HG03565 (cell line): ENCODE measurements around the gene TRUB1.

Experiments used
- ATAC-seq: cut with Tn5 transposase; IDR thresholded peaks from one replicate; pipeline ENCODE4 v1.9.1; 2021; ENCODE audit warnings: mild to moderate bottlenecking, moderate library complexity; ENCODE audit not compliant: unreplicated experiment

TRUB1 gene

DNA sequence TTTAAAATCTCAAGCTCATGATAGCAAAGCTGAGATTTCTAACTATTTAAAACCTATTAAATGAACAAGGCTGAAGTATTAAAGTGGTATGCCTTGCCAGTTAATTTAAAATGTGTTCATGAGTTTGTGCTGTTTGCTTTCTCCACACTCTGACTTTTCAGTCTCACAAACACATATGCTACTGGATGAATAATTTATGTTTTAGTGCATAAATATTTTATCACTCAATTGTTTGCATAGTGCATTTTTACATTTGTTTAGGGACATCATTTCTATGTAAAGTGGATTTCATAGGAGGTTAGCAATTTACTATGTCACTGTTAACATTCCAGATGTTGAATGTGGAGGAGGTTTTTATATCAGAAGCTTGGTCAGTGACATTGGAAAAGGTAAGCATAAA is 36.0 kb downstream of the TRUB1 start:
- no peak for ATAC-seq

- no peak for ATAC-seq
These were observed 36.6 kb downstream of the TRUB1 start for GRCh38 chr10:114974625-114975024.

DNA sequence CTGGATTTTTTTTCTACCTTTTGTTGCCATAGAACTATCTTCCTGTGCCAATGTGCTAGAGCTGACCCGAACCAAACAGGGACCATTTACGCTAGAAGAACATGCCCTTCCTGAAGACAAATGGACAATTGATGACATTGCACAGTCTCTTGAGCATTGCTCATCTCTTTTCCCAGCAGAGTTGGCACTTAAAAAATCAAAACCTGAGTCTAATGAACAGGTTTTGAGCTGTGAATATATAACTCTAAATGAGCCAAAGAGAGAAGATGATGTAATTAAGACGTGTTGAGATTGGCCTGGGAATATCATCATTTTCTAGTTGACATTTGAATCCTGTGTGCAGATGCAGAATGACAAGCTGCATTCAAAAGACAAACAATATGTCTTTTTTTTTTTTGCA is 37.1 kb downstream of the TRUB1 start:
- no peak for ATAC-seq

GRCh38 chr10:114982989-114983388 is 45.0 kb downstream of the TRUB1 start:
- ATAC-seq = no peak

GRCh38 chr10:114987995-114988394 is 50.0 kb downstream of the TRUB1 start:
- ATAC-seq = no peak

GRCh38 chr10:114990586-114990985 is 52.6 kb downstream of the TRUB1 start:
- ATAC-seq = no peak

- no peak for ATAC-seq
These were observed 53.0 kb downstream of the TRUB1 start for GRCh38 chr10:114990991-114991390.

DNA sequence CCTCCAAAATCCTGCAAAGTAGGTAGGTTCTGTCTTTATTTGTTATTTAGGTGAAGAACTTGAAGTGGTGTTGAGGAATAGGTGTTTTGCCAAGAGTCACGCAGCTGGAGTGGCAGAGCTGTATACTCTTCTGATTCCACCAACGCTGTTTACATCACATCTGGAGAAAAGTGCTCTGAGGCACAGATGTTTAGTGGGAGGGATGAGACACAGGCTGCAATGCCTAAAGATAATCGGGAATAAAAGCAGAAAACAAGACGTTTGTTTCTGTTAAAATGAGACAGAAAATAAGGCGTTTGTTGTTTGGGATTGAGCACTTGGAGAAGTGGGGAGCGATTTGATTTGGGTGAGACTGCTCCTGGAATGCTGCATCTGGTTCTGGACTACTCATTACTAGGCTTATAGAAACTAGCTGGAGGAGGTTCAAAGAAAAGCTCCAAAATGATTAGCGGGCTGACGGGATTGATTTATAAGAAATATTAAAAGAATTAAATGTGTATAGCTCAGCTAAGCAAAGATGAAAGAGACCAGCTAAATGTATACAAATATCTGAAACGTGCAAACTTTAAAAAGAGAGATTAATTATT is 54.3 kb downstream of the TRUB1 start:
- ATAC-seq = no peak

- no peak for ATAC-seq
These were observed 57.7 kb downstream of the TRUB1 start for GRCh38 chr10:114995468-114996247.

GRCh38 chr10:114996542-114996941 is 58.5 kb downstream of the TRUB1 start:
- ATAC-seq = no peak

DNA sequence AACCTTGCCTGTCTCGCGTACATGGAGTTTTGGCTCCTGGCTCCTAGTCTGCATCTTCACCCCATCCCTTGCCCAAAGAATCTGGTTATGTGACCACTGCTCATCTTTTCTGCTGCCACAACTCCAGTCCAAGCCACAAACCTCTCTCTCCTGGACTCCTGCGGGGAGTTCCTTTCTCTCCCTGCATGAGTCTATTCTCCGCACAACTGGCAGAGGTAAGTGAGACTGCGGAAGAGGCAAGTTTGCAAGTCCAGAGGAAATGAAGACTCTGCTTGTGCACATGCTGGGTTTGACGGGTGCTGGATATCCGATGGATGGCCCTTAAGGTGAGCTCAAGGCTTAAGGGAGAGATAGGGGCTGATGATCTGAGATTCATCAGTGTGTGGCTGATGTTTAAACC is 61.0 kb downstream of the TRUB1 start:
- ATAC-seq = no peak

DNA sequence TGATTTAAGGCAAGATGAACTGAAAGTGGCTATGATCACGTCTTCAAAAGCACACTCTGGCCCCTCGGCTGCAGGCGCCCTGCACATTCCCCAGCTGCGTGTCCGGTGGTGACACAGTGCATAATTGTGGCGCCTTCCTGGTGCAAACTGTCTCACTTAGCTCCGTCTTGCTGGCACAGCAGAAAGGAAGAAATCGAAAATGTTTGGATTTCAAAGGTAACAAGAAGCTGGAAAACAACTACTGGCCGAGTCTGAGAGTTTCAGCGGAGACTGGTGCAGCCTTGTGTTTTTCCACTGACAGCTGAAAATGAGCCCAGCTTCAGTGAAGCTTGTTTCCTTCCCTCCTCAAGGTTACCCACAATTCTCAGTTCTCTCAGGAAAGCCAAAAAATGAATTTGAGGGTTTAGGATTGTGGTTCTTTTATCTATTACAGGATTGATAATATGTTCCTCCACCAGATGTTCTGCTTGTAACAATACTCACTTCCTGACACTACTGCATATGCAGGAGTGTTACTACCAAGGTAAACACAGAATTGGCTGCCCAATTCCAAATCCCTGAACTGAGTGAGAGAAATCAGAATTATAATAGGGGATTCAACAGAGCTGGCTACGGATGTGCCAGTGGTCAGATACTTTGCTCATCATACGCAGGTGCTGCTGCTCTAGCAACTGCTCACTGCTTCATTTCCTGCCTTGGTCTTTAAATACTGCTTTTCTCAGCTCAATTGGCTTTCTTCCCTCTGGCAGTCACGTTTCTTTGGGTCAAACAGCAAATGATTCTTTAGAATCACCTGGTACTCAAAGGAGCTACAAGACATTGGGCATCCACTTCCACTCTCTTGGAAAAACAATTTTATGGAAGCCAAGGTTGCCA is 63.7 kb downstream of the TRUB1 start:
- peak; percentile 77 for ATAC-seq

DNA sequence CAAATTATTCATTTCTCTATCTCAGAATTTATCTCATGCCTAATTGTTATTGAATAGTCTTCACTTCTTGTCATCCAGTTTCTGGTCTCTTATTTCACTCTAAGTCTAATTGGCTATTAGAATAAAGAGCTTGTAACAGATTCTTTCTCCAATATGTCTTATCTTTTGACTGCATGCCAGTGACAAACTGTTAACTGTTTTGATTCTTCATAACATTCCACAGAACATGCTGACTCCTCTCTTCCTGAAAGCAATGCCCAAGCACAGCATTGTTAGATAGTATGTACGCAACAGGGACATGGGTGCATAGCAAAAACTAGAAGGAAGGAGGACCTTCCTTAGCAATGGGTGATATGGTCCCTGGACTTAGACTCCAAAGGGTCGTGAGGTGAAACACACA is 65.4 kb downstream of the TRUB1 start:
- ATAC-seq = no peak

DNA sequence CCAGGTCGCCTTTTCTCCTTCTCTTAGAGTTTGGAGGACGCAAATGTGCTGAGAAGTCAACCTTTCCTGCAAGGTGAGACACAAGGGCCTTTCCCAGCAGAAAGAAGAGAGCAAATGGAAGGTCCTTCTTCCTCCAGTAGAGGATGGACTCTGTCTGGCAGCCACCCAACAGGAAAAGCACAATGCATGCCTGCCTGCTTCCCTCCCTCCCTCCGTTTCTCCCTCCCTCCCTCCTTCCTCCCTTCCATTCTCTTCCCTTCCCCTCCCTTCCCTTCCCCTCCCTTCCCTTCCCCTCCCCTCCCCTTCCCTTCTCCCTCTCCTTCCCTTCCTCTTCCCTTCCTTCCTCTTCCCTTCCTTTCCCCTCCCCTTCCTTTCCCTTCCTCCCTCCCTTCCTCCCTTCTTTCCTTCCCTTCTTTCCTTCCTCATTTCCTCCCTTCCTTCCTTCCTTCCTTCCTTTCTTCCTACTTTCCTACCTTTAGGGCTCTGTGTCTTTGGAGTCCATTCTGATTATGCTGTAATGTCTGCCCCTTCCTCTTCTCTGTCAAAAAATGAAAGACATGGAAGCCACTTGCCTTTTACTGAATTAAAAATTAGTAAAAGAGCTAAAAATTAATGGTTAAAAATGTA is 66.4 kb downstream of the TRUB1 start:
- no peak for ATAC-seq

- no peak for ATAC-seq
These were observed 67.8 kb downstream of the TRUB1 start for GRCh38 chr10:115005771-115006170.

DNA sequence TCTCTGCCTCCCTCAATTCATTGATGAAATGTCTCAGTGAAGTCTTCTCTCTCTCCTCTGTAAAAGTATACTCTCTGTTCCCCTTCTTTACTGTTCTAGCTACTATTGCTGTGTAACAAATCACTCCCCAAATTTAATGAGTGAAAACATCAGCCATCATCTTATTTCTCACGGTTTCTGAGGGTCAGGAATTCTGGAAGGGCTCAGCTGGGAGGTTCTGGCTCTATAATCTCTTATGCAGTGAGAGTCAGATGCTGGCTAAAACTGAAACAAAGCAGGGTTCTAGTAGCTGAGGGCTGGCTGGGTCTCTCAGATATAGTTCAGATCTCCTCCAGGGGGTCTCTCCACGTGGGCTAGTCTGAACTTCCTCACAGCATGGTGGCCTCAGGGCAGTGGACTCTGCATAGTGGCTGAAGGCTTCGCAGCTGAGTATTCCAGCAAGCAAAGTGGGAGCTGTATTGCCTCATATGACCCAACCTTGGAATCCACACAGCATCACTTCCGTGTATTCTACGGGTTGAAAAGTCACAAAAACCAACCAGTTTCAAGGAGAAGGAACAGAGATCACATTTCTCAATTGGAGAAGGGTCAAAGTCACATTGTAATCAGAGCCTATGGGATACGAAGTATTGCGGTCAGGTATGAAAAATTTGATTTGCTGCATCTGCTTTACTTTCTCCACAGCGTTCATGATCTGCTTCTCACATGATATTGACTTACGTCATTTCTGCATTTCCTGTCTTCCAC is 80.4 kb downstream of the TRUB1 start:
- ATAC-seq = no peak

- ATAC-seq = no peak
These were observed 82.5 kb downstream of the TRUB1 start for GRCh38 chr10:115020449-115020848.

GRCh38 chr10:115022733-115023132 is 84.7 kb downstream of the TRUB1 start:
- ATAC-seq = peak; percentile 59

- ATAC-seq = no peak
These were observed 85.7 kb downstream of the TRUB1 start for GRCh38 chr10:115023715-115024114.

DNA sequence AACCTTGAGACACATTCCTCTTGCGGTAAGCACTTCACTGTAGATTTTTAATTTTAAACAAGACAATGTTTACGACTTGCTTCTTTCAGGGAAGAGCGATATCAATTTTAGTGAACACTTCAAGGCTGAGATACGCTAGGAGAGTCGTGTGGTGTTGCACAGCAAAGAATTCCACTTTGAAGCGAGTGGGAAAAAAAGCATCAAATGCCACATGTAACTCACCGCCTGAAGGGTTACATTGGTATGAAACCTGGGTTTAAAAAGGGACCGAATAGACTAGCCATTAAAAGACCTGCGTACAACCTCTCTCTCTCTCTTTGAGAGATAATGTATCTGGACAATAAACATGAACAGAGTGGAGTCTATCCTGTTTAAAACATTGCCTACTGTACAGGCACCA is 86.4 kb downstream of the TRUB1 start:
- no peak for ATAC-seq
